ENCODE results near the gene NR5A2. TPM values are rescaled to one million over a fixed set of nuclear protein-coding genes. Genes with fewer than 3 reads are reported as not detected.

The NR5A2 gene
- polyA plus RNA-seq, 1 donor (not counting 4 experiments of a cell fraction or from before 2014, with no cell fraction given) = 0.05 TPM

DNA sequence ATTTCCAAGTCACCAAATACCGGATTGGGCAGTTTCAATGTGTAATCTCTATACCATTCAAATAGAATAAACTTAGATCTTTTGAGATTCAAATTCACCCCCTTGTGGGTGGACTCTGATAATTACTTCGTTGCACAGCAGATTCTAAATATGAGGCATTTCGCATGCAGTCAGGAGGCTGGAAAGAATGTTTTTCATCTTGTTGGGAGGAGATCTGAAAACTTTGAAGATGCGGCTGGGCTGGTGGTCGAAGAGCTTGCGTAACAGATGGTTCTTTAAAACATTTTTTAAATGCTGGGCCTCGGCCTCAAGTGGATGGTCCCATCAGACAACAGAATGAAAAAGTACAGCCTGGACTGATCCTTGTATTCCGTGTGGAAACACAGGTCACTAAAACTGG lies 10.4 kb downstream of the NR5A2 start:
- Histone ChIP-seq H3K4me3 (ENCODE audit: control insufficient read depth in 2 of 3, extremely low read depth in 1 of 3, insufficient read depth in 2 of 3, low read depth in 1 of 3, low read length in 3 of 3) (no peak overlapping the region), H3K27me3 (ENCODE audit: control insufficient read depth, extremely low read depth, insufficient read depth, low read length) (peaks cover 99% of the 10 kb centered on the region), H3K9ac (ENCODE audit: control insufficient read depth, extremely low read depth, insufficient read depth, low read length) (no peak overlapping the region), H2AFZ (ENCODE audit: control insufficient read depth, low read length) (no peak overlapping the region), H3K9me1 (ENCODE audit: control insufficient read depth, extremely low read depth, insufficient read depth, low read length) (no peaks in the 10 kb centered on the region), H3K4me1 (ENCODE audit: control insufficient read depth, extremely low read depth, insufficient read depth, low read length) (peaks cover 15% of the 10 kb centered on the region), H3K36me3 (ENCODE audit: control insufficient read depth in 2 of 2, extremely low read depth in 1 of 2, insufficient read depth in 2 of 2, low read length in 2 of 2) (no peaks in the 10 kb centered on the region), H3K79me2 (ENCODE audit: control insufficient read depth, insufficient read depth, low read length) (no peaks in the 10 kb centered on the region), H3K4me2 (ENCODE audit: control insufficient read depth, extremely low read depth, insufficient read depth, low read depth, low read length) (no peak overlapping the region), H3K9me3 (ENCODE audit: control insufficient read depth, low read depth, low read length) (no peaks in the 10 kb centered on the region), H4K20me1 (ENCODE audit: control insufficient read depth, extremely low read depth, insufficient read depth, low read length) (peaks cover 8% of the 10 kb centered on the region), H3K27ac (ENCODE audit: control insufficient read depth, insufficient read depth, low read length) (no peak overlapping the region)
- TF ChIP-seq, protein P1, sequence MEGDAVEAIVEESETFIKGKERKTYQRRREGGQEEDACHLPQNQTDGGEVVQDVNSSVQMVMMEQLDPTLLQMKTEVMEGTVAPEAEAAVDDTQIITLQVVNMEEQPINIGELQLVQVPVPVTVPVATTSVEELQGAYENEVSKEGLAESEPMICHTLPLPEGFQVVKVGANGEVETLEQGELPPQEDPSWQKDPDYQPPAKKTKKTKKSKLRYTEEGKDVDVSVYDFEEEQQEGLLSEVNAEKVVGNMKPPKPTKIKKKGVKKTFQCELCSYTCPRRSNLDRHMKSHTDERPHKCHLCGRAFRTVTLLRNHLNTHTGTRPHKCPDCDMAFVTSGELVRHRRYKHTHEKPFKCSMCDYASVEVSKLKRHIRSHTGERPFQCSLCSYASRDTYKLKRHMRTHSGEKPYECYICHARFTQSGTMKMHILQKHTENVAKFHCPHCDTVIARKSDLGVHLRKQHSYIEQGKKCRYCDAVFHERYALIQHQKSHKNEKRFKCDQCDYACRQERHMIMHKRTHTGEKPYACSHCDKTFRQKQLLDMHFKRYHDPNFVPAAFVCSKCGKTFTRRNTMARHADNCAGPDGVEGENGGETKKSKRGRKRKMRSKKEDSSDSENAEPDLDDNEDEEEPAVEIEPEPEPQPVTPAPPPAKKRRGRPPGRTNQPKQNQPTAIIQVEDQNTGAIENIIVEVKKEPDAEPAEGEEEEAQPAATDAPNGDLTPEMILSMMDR (optimal IDR thresholded peaks at IDR 0.05 in 1 of 3, IDR thresholded peaks at IDR 0.05 in 1 of 3, conservative IDR thresholded peaks at IDR 0.05 in 1 of 3; ENCODE audit: extremely low read depth in 1 of 3, insufficient read depth in 2 of 3, low read length in 3 of 3) = no peak
- no peak for TF ChIP-seq EZH2 (IDR thresholded peaks at IDR 0.05; ENCODE audit: low read length)
- no peak for FAIRE-seq
- no peak for DNase-seq (ENCODE audit: low read depth, low spot score)
- dilution Hi-C loops (cut with MboI; ENCODE audit: extremely low pct_ligation_motif_present, low sequenced_read_pairs) = no loop called here

DNA sequence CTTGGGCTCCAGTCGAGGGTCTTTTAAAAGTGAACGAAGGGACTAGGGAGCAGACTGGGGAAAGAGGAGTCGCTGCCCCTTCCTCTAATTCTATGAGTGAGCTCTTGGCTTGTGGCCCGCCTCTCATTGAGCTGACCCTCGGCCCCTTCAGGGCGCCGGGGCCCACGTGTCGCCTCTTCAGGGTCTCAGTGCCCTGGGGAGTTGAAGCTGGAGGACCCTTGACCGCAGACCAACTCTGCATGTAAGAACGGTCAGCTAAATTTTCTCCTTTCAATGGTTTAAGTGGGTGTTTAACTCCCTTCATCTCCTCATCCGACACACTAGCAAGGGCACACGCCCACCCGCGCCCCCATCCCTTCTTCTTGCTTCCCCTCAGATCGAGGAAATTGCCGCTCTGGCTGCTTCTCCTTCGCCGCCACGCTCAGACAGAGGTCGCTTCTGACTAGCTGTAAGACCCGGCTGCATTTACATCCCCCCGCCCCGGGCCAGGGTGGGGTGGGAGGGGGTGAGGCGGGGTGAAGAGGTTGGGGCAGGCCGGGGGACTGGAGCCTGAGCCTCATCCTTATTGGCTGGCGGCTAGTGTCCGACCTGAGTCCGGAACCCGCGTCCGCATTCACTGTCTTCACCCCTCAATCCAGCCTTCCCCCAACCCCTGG lies 10.9 kb downstream of the NR5A2 start:
- peak overlapping the region; percentile 72 for H3K4me2 ChIP-seq (ENCODE audit: control insufficient read depth, extremely low read depth, insufficient read depth, low read depth, low read length)
- dilution Hi-C loops (cut with MboI; ENCODE audit: extremely low pct_ligation_motif_present, low sequenced_read_pairs) = no loop called here

More for the DNA sequence above, 10.9 kb downstream of the NR5A2 start:
- Histone ChIP-seq H3K9ac (ENCODE audit: control insufficient read depth, extremely low read depth, insufficient read depth, low read length) (no peak overlapping the region), H3K27ac (ENCODE audit: control insufficient read depth, insufficient read depth, low read length) (no peak overlapping the region), H2AFZ (ENCODE audit: control insufficient read depth, low read length) (no peak overlapping the region), H3K9me3 (ENCODE audit: control insufficient read depth, low read depth, low read length) (no peaks in the 10 kb centered on the region), H3K36me3 (ENCODE audit: control insufficient read depth in 2 of 2, extremely low read depth in 1 of 2, insufficient read depth in 2 of 2, low read length in 2 of 2) (no peaks in the 10 kb centered on the region), H4K20me1 (ENCODE audit: control insufficient read depth, extremely low read depth, insufficient read depth, low read length) (peaks cover 7% of the 10 kb centered on the region), H3K9me1 (ENCODE audit: control insufficient read depth, extremely low read depth, insufficient read depth, low read length) (no peaks in the 10 kb centered on the region), H3K27me3 (ENCODE audit: control insufficient read depth, extremely low read depth, insufficient read depth, low read length) (peaks cover 99% of the 10 kb centered on the region), H3K4me1 (ENCODE audit: control insufficient read depth, extremely low read depth, insufficient read depth, low read length) (peaks cover 15% of the 10 kb centered on the region), H3K4me3 (ENCODE audit: control insufficient read depth in 2 of 3, extremely low read depth in 1 of 3, insufficient read depth in 2 of 3, low read depth in 1 of 3, low read length in 3 of 3) (peak overlapping the region in 1 of 3 experiments; percentile 71), H3K79me2 (ENCODE audit: control insufficient read depth, insufficient read depth, low read length) (no peaks in the 10 kb centered on the region)
- DNase-seq (ENCODE audit: low read depth, low spot score) (no peak), FAIRE-seq (no peak)
- TF ChIP-seq, protein P1 (optimal IDR thresholded peaks at IDR 0.05 in 1 of 3, IDR thresholded peaks at IDR 0.05 in 1 of 3, conservative IDR thresholded peaks at IDR 0.05 in 1 of 3; ENCODE audit: extremely low read depth in 1 of 3, insufficient read depth in 2 of 3, low read length in 3 of 3) = no peak
- TF ChIP-seq EZH2 (IDR thresholded peaks at IDR 0.05; ENCODE audit: low read length) = no peak

Measured in keratinocyte (primary cell).